RWPE1 (cell line): Measurements from ENCODE around the gene UVSSA.

Source experiments
- CTCF ChIA-PET: fragments of 350-600 bp; sonication (Branson Sonifier 250); formaldehyde crosslinking; extraction: SDS; loops from one replicate; lab custom pipeline; 2021; lab: Yijun Ruan, JAX
- POLR2A ChIA-PET: fragments of 400-600 bp; formaldehyde crosslinking; extraction: SDS; loops from one replicate; lab custom pipeline; 2020; ENCODE audit warnings: antibody characterized with exemption; ENCODE audit not compliant: low non-redundant PET; lab: Yijun Ruan, JAX
- DNase-seq: peaks from one replicate; pipeline ENCODE4 v3.0.0; 2012; ENCODE audit warnings: low spot score
- H3K27ac ChIP-seq: fragments of 450-650 bp; 2 replicates; pipeline ENCODE4 v1.5.1; 2017
- TF ChIP-seq, protein P1 (sequence below): fragments of 450-650 bp; conservative IDR thresholded peaks from 2 replicates; pipeline ENCODE4 v1.5.1; 2017; ENCODE audit warnings: low read depth, mild to moderate bottlenecking

The UVSSA gene

DNA sequence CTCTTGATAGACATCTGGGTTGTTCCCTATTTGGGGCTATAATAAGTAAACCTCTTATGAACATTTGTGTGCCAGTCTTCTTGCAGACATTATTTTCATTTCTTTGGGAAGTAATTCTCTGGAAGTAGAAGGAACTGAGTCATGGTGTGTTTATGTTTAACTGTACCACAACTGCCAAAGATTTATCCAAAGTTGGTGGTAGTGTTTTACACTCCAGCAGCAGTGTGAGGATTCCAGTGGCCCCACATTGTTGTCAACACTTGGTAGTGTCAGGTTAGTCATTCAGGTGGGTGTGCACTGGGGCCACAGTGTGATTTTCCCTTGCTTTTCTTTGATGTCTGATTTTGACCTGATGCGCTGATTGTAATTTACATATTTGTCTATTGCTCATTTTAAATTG is 5.0 kb upstream of the UVSSA start:
- TF ChIP-seq, protein P1, sequence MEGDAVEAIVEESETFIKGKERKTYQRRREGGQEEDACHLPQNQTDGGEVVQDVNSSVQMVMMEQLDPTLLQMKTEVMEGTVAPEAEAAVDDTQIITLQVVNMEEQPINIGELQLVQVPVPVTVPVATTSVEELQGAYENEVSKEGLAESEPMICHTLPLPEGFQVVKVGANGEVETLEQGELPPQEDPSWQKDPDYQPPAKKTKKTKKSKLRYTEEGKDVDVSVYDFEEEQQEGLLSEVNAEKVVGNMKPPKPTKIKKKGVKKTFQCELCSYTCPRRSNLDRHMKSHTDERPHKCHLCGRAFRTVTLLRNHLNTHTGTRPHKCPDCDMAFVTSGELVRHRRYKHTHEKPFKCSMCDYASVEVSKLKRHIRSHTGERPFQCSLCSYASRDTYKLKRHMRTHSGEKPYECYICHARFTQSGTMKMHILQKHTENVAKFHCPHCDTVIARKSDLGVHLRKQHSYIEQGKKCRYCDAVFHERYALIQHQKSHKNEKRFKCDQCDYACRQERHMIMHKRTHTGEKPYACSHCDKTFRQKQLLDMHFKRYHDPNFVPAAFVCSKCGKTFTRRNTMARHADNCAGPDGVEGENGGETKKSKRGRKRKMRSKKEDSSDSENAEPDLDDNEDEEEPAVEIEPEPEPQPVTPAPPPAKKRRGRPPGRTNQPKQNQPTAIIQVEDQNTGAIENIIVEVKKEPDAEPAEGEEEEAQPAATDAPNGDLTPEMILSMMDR, result no peak
- CTCF ChIA-PET, result no interaction called here
- DNase-seq, result no peak
- POLR2A ChIA-PET, result no interaction called here
- no peak overlapping the region for H3K27ac ChIP-seq

DNA sequence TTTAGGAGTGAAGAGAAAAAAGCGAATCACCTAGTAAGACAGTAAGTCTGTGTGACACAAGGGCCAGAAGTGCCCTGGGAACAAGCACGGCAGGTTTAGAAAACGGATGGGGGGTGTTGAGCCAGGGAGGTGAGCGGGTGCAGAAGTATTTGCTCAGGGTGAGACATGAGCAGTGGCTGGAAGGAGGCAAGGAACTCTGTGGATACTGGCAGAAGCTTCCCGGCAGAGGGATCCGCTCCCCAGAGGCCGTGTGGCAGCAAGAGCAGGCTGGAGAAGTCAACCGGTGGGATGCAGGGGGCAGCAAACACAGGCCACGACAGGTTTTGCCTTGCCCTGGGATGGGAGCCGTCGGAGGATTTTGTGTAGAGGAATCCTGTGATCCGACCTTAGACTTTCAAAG is 2.3 kb upstream of the UVSSA start:
- no peak for DNase-seq
- TF ChIP-seq, protein P1, result no peak
- H3K27ac ChIP-seq, result peak overlapping the region; percentile 97
- ChIA-PET POLR2A (no interaction called here), CTCF (no interaction called here)

DNA sequence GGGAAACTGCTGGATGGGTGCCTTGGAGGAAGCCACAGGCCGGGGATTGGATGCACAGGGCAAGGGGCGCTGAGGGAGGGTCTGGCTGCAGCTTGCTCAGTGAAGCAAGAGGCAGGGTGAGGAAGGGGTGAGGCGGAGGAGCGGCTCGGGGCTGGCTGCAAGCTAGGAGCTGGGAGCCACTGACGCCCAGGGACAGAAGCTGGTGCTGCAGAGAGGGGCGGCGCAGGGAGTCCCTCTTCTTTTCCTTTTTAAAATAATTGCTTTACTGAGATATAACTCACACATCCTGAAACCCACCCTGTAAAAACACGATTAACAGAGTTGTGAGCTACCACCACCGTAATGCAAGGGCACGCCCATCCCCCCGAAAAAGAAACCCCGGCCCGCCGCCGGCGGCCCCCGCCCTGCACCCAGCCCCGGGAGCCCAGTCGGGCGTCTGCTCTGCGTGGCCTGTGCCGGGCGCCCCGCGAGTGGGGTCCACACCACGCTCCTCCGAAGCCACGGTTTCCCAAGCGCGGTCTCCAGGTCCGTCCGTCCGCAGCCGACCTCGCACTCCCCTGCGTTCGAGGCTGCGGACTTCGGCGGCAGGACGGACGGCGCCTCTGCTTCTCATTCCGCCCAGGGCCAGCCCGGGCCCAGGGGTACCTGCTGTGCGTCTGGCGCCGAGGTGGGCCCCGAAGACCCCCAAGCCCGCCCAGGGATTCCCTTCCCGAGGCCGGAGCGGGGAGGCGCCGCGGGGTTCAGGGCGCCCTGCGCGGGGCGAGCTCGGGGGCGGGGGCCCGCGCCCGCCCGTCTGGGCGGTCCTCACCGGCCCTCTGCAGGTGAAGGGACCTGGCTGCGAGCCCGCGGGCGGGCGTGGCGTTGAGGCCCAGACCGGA is 866 bp upstream of the UVSSA start:
- ChIA-PET POLR2A (interaction anchor here (1.9 kb wide), 1 partner anchor 97 kb away, joined by 7 read pairs; the partner anchor contains the start of gene CTBP1), CTCF (interaction anchor here (0.5 to 0.9 kb wide), 4 partner anchors 10 to 303 kb away, joined by 3 to 5 read pairs (median 4); no protein-coding TSS in a partner anchor)
- TF ChIP-seq, protein P1, result peak; percentile 53
- peak overlapping the region; percentile 97 for H3K27ac ChIP-seq
- peak; percentile 16 for DNase-seq

DNA sequence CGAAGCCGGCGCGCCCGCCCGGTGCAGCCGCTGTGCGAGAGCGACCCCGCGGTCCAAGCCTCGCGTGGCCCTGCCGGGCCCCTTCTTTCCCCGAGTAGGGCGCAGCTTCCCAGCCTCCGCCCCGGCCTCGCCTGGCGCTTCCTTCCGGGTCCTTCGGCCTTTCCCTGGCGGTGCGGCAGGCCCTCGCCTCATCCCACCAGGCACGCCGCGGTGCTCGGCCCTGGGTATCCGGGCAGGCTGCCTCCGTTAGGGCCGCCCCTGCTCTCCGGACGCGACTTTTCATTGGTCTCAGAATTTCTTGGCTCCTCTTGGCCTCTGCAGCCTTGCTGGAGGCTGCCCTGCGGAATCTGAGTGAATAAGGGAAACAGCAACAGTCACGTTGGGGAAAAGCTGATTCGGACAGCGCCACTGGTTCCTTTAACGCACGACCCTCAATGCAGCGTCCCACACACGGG is 429 bp downstream of the UVSSA start:
- DNase-seq, result peak; percentile 59
- ChIA-PET CTCF (no interaction called here), POLR2A (interaction anchor here (0.7 to 1.9 kb wide), 2 partner anchors 97 to 99 kb away, joined by 3 to 7 read pairs; partner anchors contain the start of gene CTBP1)
- TF ChIP-seq, protein P1, result no peak
- H3K27ac ChIP-seq, result peak overlapping the region; percentile 97

DNA sequence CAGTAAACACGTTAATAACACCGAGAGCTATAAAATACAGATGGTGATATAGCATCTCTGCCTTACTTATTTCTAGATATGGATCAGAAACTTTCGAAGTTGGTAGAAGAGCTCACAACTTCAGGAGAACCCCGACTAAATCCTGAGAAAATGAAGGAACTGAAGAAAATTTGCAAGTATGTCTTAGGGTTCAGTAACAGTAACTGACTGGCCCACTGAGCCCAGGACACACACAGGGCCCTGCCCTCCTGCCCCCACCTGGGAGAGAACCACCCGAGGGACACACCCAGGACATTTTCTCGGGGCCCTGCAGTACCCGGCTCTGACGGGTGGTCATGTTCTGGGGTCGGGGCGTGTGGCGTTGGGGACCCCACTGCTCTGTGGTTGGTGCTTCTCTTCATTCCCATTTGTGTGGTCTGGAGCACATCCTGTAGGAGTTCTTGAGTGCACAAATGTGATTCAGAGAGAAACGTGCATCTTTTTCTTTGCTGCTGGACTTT is 1.1 kb downstream of the UVSSA start:
- POLR2A ChIA-PET, result no interaction called here
- DNase-seq, result no peak
- CTCF ChIA-PET, result no interaction called here
- H3K27ac ChIP-seq, result peak overlapping the region; percentile 97
- TF ChIP-seq, protein P1, result no peak

DNA sequence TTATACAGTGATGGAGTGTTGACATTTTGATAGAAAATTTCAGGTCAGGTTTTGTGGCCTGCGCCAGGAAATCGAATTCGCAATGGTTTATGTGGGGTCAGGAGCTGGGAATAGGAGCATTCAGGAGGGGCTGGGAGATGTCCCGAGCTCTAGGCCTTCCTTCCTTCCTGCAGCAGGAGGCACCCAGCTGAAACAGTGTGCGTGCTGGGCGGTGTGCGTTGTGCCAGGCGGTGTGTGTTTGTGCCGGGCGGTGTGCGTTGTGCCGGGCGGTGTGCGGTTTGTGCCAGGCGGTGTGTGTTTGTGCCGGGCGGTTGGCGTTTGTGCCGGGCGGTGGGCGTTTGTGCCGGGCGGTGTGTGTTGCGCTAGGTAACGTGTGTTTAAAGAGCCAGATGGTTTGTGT is 1.7 kb downstream of the UVSSA start:
- DNase-seq, result no peak
- CTCF ChIA-PET, result no interaction called here
- TF ChIP-seq, protein P1, result no peak
- H3K27ac ChIP-seq, result peak overlapping the region; percentile 97
- POLR2A ChIA-PET, result interaction anchor here (0.6 kb wide), 1 partner anchor 180 kb away, joined by 3 read pairs; no protein-coding TSS in a partner anchor
